IMR-90 (cell line): ENCODE measurements around the gene LAMA3. TPM values are rescaled to one million over a fixed set of nuclear protein-coding genes. Genes with fewer than 3 reads are reported as not detected.

ENCODE experiments used
- ATAC-seq: fragments of 200-7000 bp; cut with Tn5 transposase; 2 replicates; pipeline ENCODE4 v1.9.1; 2020; ENCODE audit warnings: low read depth, mild to moderate bottlenecking, moderate library complexity
- BruUV-seq: library from RNA; stranded (reverse); fragments of 400-500 nt; replicated peaks from 2 replicates; lab custom pipeline; 2021; lab: Mats Ljungman, UMichigan
- CTCF ChIA-PET: fragments of 300-600 bp; formaldehyde crosslinking; extraction: SDS; loops from one replicate; lab custom pipeline; 2021; ENCODE audit warnings: antibody characterized with exemption; lab: Yijun Ruan, JAX
- POLR2A ChIA-PET: fragments of 300-600 bp; sonication (Branson Sonifier 250); formaldehyde crosslinking; loops from one replicate; lab custom pipeline; 2022; ENCODE audit warnings: antibody characterized with exemption; ENCODE audit not compliant: unreplicated experiment; lab: Charles Lee
- DNase-seq: peaks from one replicate; pipeline ENCODE4 v3.0.0; 2013
- H2AFZ ChIP-seq: replicated peaks from 2 replicates; pipeline ENCODE3; 2013; ENCODE audit warnings: low read length, mild to moderate bottlenecking; ENCODE audit not compliant: poor library complexity
- H2AK5ac ChIP-seq: 2 replicates; pipeline ENCODE4 v1.6.1; 2013; ENCODE audit warnings: low read depth, low read length, inconsistent platforms
- H2AK9ac ChIP-seq: replicated peaks from 2 replicates; pipeline ENCODE3; 2013; ENCODE audit warnings: mild to moderate bottlenecking, low read depth, low read length, moderate library complexity; ENCODE audit not compliant: poor library complexity
- H2BK120ac ChIP-seq: 2 replicates; pipeline ENCODE4 v1.6.1; 2013; ENCODE audit warnings: low read depth, low read length, inconsistent platforms
- H2BK15ac ChIP-seq: 3 replicates; pipeline ENCODE4 v1.6.1; 2013; ENCODE audit warnings: low read depth, low read length, inconsistent platforms
- H2BK20ac ChIP-seq: 2 replicates; pipeline ENCODE4 v1.6.1; 2013; ENCODE audit warnings: low read depth, mild to moderate bottlenecking, inconsistent platforms, low read length, moderate library complexity
- H2BK5ac ChIP-seq: 2 replicates; pipeline ENCODE4 v1.6.1; 2013; ENCODE audit warnings: mild to moderate bottlenecking, low read depth, low read length, inconsistent platforms; ENCODE audit not compliant: poor library complexity, severe bottlenecking
- H3K14ac ChIP-seq: replicated peaks from 2 replicates; pipeline ENCODE4 v1.6.1; 2013; ENCODE audit warnings: low read depth, low read length, inconsistent platforms
- H3K18ac ChIP-seq: 2 replicates; pipeline ENCODE4 v1.6.1; 2013; ENCODE audit warnings: low read depth, low read length, control low read depth
- H3K23ac ChIP-seq: 2 replicates; pipeline ENCODE4 v1.6.1; 2013; ENCODE audit warnings: low read depth, low read length, inconsistent platforms
- H3K27ac ChIP-seq: 2 replicates; pipeline ENCODE4 v1.5.1; 2013; ENCODE audit warnings: mild to moderate bottlenecking, control low read depth, low read length; ENCODE audit not compliant: insufficient read depth
- H3K27me3 ChIP-seq: 2 replicates; pipeline ENCODE4 v1.6.1; 2013; ENCODE audit warnings: low read length; ENCODE audit not compliant: control insufficient read depth, insufficient read depth
- H3K36me3 ChIP-seq: 2 replicates; pipeline ENCODE4 v1.6.1; 2013; ENCODE audit warnings: low read length, mixed read lengths; ENCODE audit not compliant: control insufficient read depth, insufficient read depth
- H3K4ac ChIP-seq: 2 replicates; pipeline ENCODE4 v1.6.1; 2013; ENCODE audit warnings: low read depth, low read length, inconsistent platforms
- H3K4me1 ChIP-seq: 2 replicates; pipeline ENCODE4 v1.6.1; 2013; ENCODE audit warnings: low read length, mixed read lengths; ENCODE audit not compliant: control insufficient read depth, insufficient read depth
- H3K4me2 ChIP-seq: 2 replicates; pipeline ENCODE4 v1.6.1; 2013; ENCODE audit warnings: low read depth, mild to moderate bottlenecking, control low read depth, low read length, moderate library complexity
- H3K4me3 ChIP-seq: 2 replicates; pipeline ENCODE4 v1.5.1; 2013; ENCODE audit warnings: low read depth, mild to moderate bottlenecking, control low read depth, low read length, moderate library complexity; ENCODE audit not compliant: insufficient read depth
- H3K56ac ChIP-seq: 2 replicates; pipeline ENCODE4 v1.6.1; 2013; ENCODE audit warnings: low read length, inconsistent platforms; ENCODE audit not compliant: insufficient read depth; ENCODE audit errors: extremely low read depth
- H3K79me1 ChIP-seq, 2 experiments: 2 replicates each; pipeline ENCODE4 v1.6.1; 2013; ENCODE audit warnings: low read length in 2 of 2, inconsistent platforms in 1 of 2, low read depth in 1 of 2
- H3K9ac ChIP-seq: 2 replicates; pipeline ENCODE4 v1.6.1; 2013; ENCODE audit warnings: low read depth, low read length, control low read depth
- H3K9me1 ChIP-seq: 2 replicates; pipeline ENCODE4 v1.6.1; 2013; ENCODE audit warnings: low read length, inconsistent platforms; ENCODE audit not compliant: insufficient read depth
- H3K9me3 ChIP-seq: 2 replicates; pipeline ENCODE4 v1.6.1; 2013; ENCODE audit warnings: low read length; ENCODE audit not compliant: control insufficient read depth, insufficient read depth
- H4K20me1 ChIP-seq: 2 replicates; pipeline ENCODE4 v1.6.1; 2013; ENCODE audit warnings: low read length, inconsistent platforms; ENCODE audit not compliant: insufficient read depth
- H4K5ac ChIP-seq: 2 replicates; pipeline ENCODE4 v1.6.1; 2013; ENCODE audit warnings: mild to moderate bottlenecking, low read depth, low read length, control low read depth
- H4K8ac ChIP-seq, 2 experiments: 2 replicates each; pipeline ENCODE4 v1.6.1; 2013; ENCODE audit warnings: low read depth in 2 of 2, low read length in 2 of 2, control low read depth in 1 of 2, inconsistent platforms in 1 of 2
- H4K91ac ChIP-seq: 2 replicates; pipeline ENCODE4 v1.6.1; 2013; ENCODE audit warnings: low read depth, low read length, inconsistent platforms; ENCODE audit not compliant: insufficient read depth
- CTCF ChIP-seq: conservative IDR thresholded peaks from 2 replicates; pipeline ENCODE4 v1.5.1; 2012; ENCODE audit warnings: mild to moderate bottlenecking, low read depth, low read length, improper control_type of control experiment
- ELK1 ChIP-seq: fragments of 150-350 bp; IDR thresholded peaks from 2 replicates; pipeline ENCODE4 v1.6.1; 2016; ENCODE audit warnings: low read depth, mild to moderate bottlenecking, low read length, moderate library complexity, borderline replicate concordance
- MAZ ChIP-seq: IDR thresholded peaks from 2 replicates; pipeline ENCODE4 v1.6.1; 2012; ENCODE audit warnings: low read depth, mild to moderate bottlenecking, low read length, improper control_type of control experiment, moderate library complexity, borderline replicate concordance
- WGBS, 2 experiments: methylation state at CpG; one replicate each; pipeline versions ENCODE4 v1.1.5 to v1.1.7; 2013; ENCODE audit warnings: missing lambda C conversion rate in 2 of 2; ENCODE audit not compliant: insufficient read length in 1 of 2; ENCODE audit errors: extremely low coverage in 2 of 2; 5-methylcytosine and 5-hydroxymethylcytosine counted together
- dilution Hi-C: fragments of 300-500 bp; cut with HindIII; formaldehyde crosslinking; loops from one replicate; pipeline ENCODE4 v1.14.3; 2018; ENCODE audit warnings: low sequenced_read_pairs; ENCODE audit not compliant: unreplicated experiment
- in situ Hi-C: fragments of 300-500 bp; cut with MboI; formaldehyde crosslinking; loops from 3 replicates; pipeline ENCODE4 v1.14.3; 2019; ENCODE audit warnings: low sequenced_read_pairs, inconsistent platforms, mixed read lengths
- intact Hi-C: fragments of 100-400 bp; cut with micrococcal nuclease; formaldehyde crosslinking; loops from 2 replicates; pipeline ENCODE4 v1.10.0; 2022
- polyA plus RNA-seq, 3 experiments: library from polyadenylated mRNA; depleted of rRNA; stranded (reverse); fragments of >200 nt; gene quantifications; 2 replicates each; pipeline ENCODE4 v1.2.3, GENCODE V29; 2012; ENCODE audit warnings: low replicate concordance in 1 of 3
- total RNA-seq: library from RNA; depleted of rRNA; stranded (reverse); fragments of >200 nt; gene quantifications from 2 replicates; pipeline ENCODE4 v1.2.3, GENCODE V29; 2012

Gene LAMA3
- total and polyA plus RNA-seq, 2 of the 4 experiments (the other 2 are of a cell fraction): 0.18 to 0.19 TPM

- intact Hi-C loops (no loop called here), in situ Hi-C loops (no loop called here), dilution Hi-C loops (no loop called here)
- H3K14ac ChIP-seq: no peak overlapping the region
- no peaks in the 10 kb centered on the region for H3K4me1 ChIP-seq
- DNase-seq: no peak
- H4K20me1 ChIP-seq: no peaks in the 10 kb centered on the region
- no peaks in the 10 kb centered on the region for H3K9me1 ChIP-seq
- H4K5ac ChIP-seq: no peak overlapping the region
- H3K23ac ChIP-seq: no peak overlapping the region
- no peak overlapping the region for H3K4me3 ChIP-seq
- H2BK15ac ChIP-seq: no peak overlapping the region
- no peak for ATAC-seq
- H3K79me1 ChIP-seq: no peaks in the 10 kb centered on the region
- no peak overlapping the region for H3K4ac ChIP-seq
- no peaks in the 10 kb centered on the region for H3K9me3 ChIP-seq
- no peak overlapping the region for H3K56ac ChIP-seq
- no peak overlapping the region for H2AK5ac ChIP-seq
- no TSS peak for BruUV-seq
- no peak overlapping the region for H4K8ac ChIP-seq
- no peak overlapping the region for H2BK120ac ChIP-seq
- H3K9ac ChIP-seq: no peak overlapping the region
- no peak overlapping the region for H2AK9ac ChIP-seq
- no peak overlapping the region for H3K27ac ChIP-seq
- H2BK5ac ChIP-seq: no peak overlapping the region
- H3K18ac ChIP-seq: no peak overlapping the region
- no peak overlapping the region for H2AFZ ChIP-seq
- H2BK20ac ChIP-seq: no peak overlapping the region
- WGBS, 2 experiments: no CpG with 5 or more reads among the region's 2 CpGs
- TF ChIP-seq CTCF (no peak), MAZ (no peak), ELK1 (no peak)
- no peaks in the 10 kb centered on the region for H3K27me3 ChIP-seq
- no peak overlapping the region for H4K91ac ChIP-seq
- POLR2A ChIA-PET: no interaction called here
- H3K36me3 ChIP-seq: no peaks in the 10 kb centered on the region
- no peak overlapping the region for H3K4me2 ChIP-seq
- CTCF ChIA-PET: no interaction called here
Measured at GRCh38 chr18:23902396-23902795, 213.1 kb downstream of the LAMA3 start.
